ENCODE measurements around the gene STAT3.

The STAT3 gene

GRCh38 chr17:42381898-42382297, 6.3 kb downstream of the STAT3 start:
- H3K27ac ChIP-seq (ENCODE audit: low read depth, low read length): no peak overlapping the region
- no peak overlapping the region for H3K4me3 ChIP-seq (ENCODE audit: insufficient read depth, low read length, poor library complexity, severe bottlenecking)
- TF ChIP-seq EZH2phosphoT487 (conservative IDR thresholded peaks at IDR 0.05; ENCODE audit: low read length): no peak
- TF ChIP-seq CTCF (IDR thresholded peaks at IDR 0.05; ENCODE audit: insufficient read depth, low read length, poor library complexity, severe bottlenecking): no peak
- no peak overlapping the region for H3K9ac ChIP-seq (ENCODE audit: low read length)
- no peak overlapping the region for H3K4me2 ChIP-seq (ENCODE audit: low read depth, low read length, poor library complexity, severe bottlenecking)
- no peaks in the 10 kb centered on the region for H3K27me3 ChIP-seq (ENCODE audit: low read length)
- H3K79me2 ChIP-seq (ENCODE audit: insufficient read depth, low read length): no peaks in the 10 kb centered on the region; the same call in 1 of the 2 replicates
- no peaks in the 10 kb centered on the region for H3K9me2 ChIP-seq (replicated peaks; ENCODE audit: insufficient read depth, low read length)
- no peak overlapping the region for H2AFZ ChIP-seq (ENCODE audit: low read depth, low read length, severe bottlenecking)
- H4K20me1 ChIP-seq (ENCODE audit: low read depth, low read length): 0 out of 2 replicates have a peak, but pooled peaks cover 5% of the 10 kb centered on the region
- no peaks in the 10 kb centered on the region for H3F3A ChIP-seq (ENCODE audit: insufficient read depth)
- H3K9me3 ChIP-seq (ENCODE audit: insufficient read depth, low read length): no peaks in the 10 kb centered on the region
- no peaks in the 10 kb centered on the region for H3K36me3 ChIP-seq (ENCODE audit: low read length)

GRCh38 chr17:42380935-42381334, 7.3 kb downstream of the STAT3 start:
- Histone ChIP-seq H3F3A (ENCODE audit: insufficient read depth) (no peaks in the 10 kb centered on the region), H3K9ac (ENCODE audit: low read length) (no peak overlapping the region), H3K27me3 (ENCODE audit: low read length) (no peaks in the 10 kb centered on the region), H3K4me3 (ENCODE audit: insufficient read depth, low read length, poor library complexity, severe bottlenecking) (no peak overlapping the region), H3K36me3 (ENCODE audit: low read length) (no peaks in the 10 kb centered on the region), H4K20me1 (ENCODE audit: low read depth, low read length) (0 out of 2 replicates have a peak, but pooled peaks cover 4% of the 10 kb centered on the region), H3K4me2 (ENCODE audit: low read depth, low read length, poor library complexity, severe bottlenecking) (no peak overlapping the region), H3K9me3 (ENCODE audit: insufficient read depth, low read length) (no peaks in the 10 kb centered on the region), H2AFZ (ENCODE audit: low read depth, low read length, severe bottlenecking) (no peak overlapping the region), H3K79me2 (ENCODE audit: insufficient read depth, low read length) (no peaks in the 10 kb centered on the region; the same call in 1 of the 2 replicates), H3K27ac (ENCODE audit: low read depth, low read length) (no peak overlapping the region), H3K9me2 (replicated peaks; ENCODE audit: insufficient read depth, low read length) (no peaks in the 10 kb centered on the region)
- TF ChIP-seq CTCF (IDR thresholded peaks at IDR 0.05; ENCODE audit: insufficient read depth, low read length, poor library complexity, severe bottlenecking): no peak
- TF ChIP-seq EZH2phosphoT487 (conservative IDR thresholded peaks at IDR 0.05; ENCODE audit: low read length): no peak

GRCh38 chr17:42378959-42379594, 9.2 kb downstream of the STAT3 start:
- TF ChIP-seq EZH2phosphoT487 (conservative IDR thresholded peaks at IDR 0.05; ENCODE audit: low read length): no peak
- TF ChIP-seq CTCF (IDR thresholded peaks at IDR 0.05; ENCODE audit: insufficient read depth, low read length, poor library complexity, severe bottlenecking): no peak
- H3K9ac ChIP-seq (ENCODE audit: low read length): no peak overlapping the region
- no peaks in the 10 kb centered on the region for H3K9me2 ChIP-seq (replicated peaks; ENCODE audit: insufficient read depth, low read length)
- no peaks in the 10 kb centered on the region for H3K36me3 ChIP-seq (ENCODE audit: low read length)
- no peaks in the 10 kb centered on the region for H3F3A ChIP-seq (ENCODE audit: insufficient read depth)
- H2AFZ ChIP-seq (ENCODE audit: low read depth, low read length, severe bottlenecking): no peak overlapping the region
- H3K4me3 ChIP-seq (ENCODE audit: insufficient read depth, low read length, poor library complexity, severe bottlenecking): no peak overlapping the region
- H3K27me3 ChIP-seq (ENCODE audit: low read length): no peaks in the 10 kb centered on the region
- H3K4me2 ChIP-seq (ENCODE audit: low read depth, low read length, poor library complexity, severe bottlenecking): no peak overlapping the region
- H3K79me2 ChIP-seq (ENCODE audit: insufficient read depth, low read length): no peaks in the 10 kb centered on the region; the same call in 1 of the 2 replicates
- no peak overlapping the region for H3K27ac ChIP-seq (ENCODE audit: low read depth, low read length)
- no peaks in the 10 kb centered on the region for H3K9me3 ChIP-seq (ENCODE audit: insufficient read depth, low read length)
- 0 out of 2 replicates have a peak, but pooled peaks cover 4% of the 10 kb centered on the region for H4K20me1 ChIP-seq (ENCODE audit: low read depth, low read length)

Data from SU-DHL-6 (cell line).